GM20431 (cell line): Measurements from ENCODE around the gene TMEM35B.
"Not testable (repeated sequence)": the region's sequence is repeated elsewhere in the genome, so short reads cannot be mapped to it uniquely, and the experiment has no call there.

Experiments used
- in situ Hi-C: fragments of 300-500 bp; cut with MseI, MboI; formaldehyde crosslinking; loops from one replicate; pipeline ENCODE4 v1.15.0; 2020; ENCODE audit warnings: low sequenced_read_pairs; ENCODE audit not compliant: unreplicated experiment

The TMEM35B gene

GRCh38 chr1:34984793-34985608, at the start of gene TMEM35B:
Gene TMEM35B (minus strand): TSS chr1:34985347. CDS start chr1:34985305, 42 bp downstream.
- in situ Hi-C loops, result no loop called here

DNA sequence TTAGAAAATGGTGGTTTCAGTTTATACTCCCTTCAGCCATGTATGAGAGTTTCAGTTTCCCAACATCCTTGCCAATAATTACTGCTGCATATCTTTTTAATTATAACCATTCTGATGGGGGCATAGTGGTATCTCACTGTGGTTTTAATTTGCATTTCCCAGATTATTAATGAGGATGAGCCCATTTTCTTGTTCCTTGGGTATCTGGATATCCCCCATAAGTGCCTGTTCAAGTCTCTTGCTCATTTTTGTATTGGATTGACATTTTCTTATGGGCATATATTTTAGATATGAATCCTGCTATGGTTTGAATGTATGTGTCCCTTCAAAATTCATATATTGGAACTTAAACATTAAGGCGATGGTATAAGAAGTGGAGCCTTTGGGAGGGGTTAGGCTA, 48.2 kb upstream of the TMEM35B start:
- in situ Hi-C loops, result no loop called here

GRCh38 chr1:35032384-35032739, 47.2 kb upstream of the TMEM35B start:
- in situ Hi-C loops, result no loop called here

DNA sequence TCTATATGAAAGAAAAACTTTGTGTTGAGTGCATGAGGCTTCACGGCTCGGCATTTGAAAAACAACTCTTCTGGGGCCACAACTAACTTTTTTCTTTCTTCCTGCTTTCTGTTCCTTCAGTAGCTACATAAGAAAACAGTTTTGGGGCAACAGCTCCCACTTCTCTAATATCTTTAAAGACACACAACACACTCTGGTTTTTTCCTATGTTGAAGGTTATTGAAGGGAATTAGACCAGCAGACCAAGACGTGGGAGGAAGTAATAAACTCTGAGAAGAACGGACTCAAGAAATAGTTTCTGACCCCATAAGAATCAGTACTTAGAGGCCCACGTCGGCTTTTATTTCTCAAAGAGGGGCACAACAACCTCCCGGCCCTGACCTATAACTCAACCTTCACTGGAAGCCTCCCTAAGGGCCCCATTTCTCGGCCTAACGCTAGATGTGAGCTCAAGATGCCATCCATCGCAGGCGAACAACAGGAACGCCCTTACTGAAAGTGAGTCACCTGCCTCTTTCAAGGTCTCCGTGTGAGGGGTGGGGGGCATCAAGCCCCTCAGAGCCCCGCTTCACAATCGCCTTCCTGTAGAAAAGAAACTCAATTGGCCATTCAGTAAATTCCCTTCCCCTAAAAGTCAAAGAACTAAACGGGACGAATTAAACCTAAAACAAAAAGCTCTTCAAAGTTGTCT, 45.8 kb upstream of the TMEM35B start:
- in situ Hi-C loops, result no loop called here

DNA sequence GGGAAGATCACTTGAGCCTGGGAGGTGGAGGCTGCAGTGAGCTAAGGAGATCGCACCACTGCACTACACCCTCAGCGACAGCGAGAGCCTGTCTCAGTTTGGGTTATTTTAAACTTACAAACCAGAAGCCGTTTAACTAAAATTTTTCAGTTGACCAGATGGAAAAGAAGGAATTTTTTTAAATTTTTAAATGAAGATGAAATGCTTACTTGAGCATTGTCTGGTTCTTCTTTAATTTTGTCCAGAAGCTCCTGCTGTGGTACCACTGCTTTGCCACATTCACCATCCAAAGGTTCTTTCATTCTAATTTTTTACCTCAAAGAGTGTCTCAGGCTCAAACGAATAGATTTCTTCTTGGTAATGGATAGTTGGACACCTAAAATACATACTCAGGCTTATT, 45.2 kb upstream of the TMEM35B start:
- in situ Hi-C loops, result no loop called here

GRCh38 chr1:35029761-35030160, 44.6 kb upstream of the TMEM35B start:
- in situ Hi-C loops, result no loop called here

DNA sequence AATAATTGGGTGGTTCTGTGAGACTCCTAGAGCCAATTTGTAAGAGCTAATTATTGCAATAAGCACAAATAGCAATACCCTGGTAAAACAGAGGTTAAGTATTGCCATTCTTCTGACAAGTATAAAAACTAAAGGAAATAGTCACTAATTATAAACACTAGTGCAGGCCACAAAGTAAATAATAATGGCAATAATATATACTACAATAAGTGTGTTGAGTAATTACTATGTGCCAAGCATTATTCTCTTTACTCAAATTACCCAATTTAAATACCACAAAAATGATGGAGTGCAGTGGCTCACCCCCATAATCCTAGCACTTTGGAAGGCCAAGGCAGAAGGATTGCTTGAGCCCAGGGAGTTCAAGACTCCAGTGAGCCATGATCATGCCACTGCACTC, 31.3 kb upstream of the TMEM35B start:
- in situ Hi-C loops, result no loop called here

DNA sequence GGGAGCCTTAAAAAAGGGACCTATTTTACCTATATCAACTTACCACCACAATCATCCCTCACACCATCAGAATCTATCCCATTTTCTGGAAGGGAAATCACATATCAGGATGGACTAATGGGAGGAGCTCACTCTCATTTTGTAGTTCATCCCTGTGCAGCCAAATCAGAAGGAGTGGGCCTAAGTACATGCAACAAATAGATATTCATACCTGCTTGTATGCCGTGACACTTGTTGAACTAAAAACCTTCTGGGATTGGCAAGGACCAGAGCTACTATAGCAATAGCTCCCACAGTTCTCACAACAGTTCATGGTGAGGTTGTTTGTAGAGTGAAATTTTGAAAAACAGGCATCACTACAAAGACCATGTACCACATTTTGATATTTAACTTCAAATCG, 29.3 kb upstream of the TMEM35B start:
- in situ Hi-C loops, result no loop called here

GRCh38 chr1:35005711-35006110, 20.6 kb upstream of the TMEM35B start:
- in situ Hi-C loops, result no loop called here

DNA sequence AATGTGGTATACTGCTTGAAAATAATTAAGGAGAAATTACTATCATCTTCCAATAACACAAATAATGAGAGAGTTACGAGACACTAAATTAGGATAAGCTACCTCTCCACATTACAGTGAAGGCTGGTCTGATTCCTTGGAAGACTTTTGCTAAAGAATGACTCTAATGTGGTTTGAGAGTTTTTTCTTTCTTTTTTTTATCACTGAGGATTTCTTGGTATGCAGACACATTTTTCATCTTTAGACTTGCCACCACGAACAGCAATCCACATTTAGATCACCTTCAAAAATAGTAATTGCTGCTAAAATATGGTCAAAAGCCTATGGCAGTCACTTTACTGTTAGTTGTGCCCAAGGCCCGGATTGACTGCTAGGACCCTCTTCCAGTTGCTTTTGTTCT, 16.6 kb upstream of the TMEM35B start:
- in situ Hi-C loops, result no loop called here

DNA sequence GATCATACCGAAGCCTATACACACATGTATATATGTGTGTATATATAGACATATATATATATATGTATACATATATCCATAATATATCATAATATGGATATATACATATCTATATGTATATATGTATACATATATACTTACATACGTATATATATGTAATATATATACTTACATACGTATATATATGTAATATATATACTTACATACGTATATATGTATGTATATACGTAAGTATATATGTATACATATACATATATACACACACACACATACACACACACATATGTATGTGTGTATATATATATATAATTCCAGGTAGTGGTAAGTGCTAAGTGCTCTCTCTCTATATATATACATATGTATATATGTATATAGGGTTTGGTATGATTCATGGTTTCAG, 9.7 kb upstream of the TMEM35B start:
- in situ Hi-C loops, result no loop called here

DNA sequence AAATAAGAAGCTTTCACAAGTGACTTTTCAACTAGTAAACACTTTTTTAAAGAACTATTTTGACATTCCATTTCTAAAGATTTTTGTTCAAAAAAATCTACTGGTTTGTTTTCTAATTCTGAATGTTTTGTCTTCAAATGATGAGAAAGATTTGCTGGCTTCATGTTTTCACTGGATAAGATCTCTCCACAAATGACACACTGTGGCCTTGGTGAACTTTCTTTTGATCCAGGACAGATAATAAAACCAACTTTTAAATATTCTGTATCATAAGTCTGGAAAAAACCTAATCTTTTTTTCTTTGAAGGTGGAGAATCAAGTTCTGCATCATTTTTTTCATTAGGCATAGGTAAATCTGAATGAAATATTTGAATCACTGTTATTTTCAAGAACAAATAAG, 3.4 kb upstream of the TMEM35B start:
- in situ Hi-C loops, result no loop called here

GRCh38 chr1:34988147-34988546, 3.0 kb upstream of the TMEM35B start:
- in situ Hi-C loops, result no loop called here

GRCh38 chr1:34987018-34987417, 1.9 kb upstream of the TMEM35B start:
- in situ Hi-C loops, result no loop called here

- in situ Hi-C loops, result not testable (repeated sequence)
Measured at GRCh38 chr1:34985609-34985904, 410 bp upstream of the TMEM35B start.

DNA sequence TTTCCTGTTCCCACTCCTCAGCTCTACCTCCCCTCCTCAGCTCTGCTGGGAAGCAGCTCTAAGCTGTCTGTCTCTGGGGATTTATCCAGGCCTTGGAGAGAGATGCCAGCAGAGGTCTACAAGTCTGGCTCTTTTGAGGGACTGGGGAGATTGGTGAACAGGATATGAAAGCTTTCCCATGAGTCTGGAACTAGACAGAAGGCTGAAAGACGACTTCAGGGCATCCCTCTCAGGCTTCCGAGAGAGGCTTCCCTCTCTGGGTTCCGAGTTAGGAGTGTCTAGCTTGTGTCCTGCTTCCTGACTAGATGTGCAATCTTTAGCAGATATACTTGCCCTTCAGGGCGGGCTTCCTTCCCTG, 733 bp downstream of the TMEM35B start:
- in situ Hi-C loops, result no loop called here

GRCh38 chr1:34983700-34984355, 1.3 kb downstream of the TMEM35B start:
- in situ Hi-C loops, result no loop called here

GRCh38 chr1:34982820-34983376, 2.2 kb downstream of the TMEM35B start:
- in situ Hi-C loops, result no loop called here

GRCh38 chr1:34980715-34981114, 4.4 kb downstream of the TMEM35B start:
- in situ Hi-C loops, result no loop called here

DNA sequence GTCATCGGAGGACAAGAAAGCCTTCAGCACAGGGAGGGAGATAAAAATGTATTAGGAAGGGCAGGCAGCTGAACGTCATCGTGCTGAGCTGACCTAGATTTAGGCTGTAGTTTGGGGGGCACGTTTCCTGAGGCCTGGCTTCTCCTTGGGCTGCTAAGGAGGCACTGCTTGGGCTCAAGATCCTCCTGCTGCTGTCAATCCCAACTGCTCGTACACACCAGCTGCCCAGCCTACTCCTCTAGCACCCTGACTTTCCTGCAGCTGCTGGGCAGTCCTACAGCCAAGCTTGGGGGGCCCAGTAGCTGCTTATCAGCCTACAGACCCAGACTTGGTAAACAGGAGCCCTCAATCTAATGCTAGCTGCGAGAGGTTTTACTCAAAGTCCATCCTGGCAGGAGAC, 6.2 kb downstream of the TMEM35B start:
- in situ Hi-C loops, result no loop called here

DNA sequence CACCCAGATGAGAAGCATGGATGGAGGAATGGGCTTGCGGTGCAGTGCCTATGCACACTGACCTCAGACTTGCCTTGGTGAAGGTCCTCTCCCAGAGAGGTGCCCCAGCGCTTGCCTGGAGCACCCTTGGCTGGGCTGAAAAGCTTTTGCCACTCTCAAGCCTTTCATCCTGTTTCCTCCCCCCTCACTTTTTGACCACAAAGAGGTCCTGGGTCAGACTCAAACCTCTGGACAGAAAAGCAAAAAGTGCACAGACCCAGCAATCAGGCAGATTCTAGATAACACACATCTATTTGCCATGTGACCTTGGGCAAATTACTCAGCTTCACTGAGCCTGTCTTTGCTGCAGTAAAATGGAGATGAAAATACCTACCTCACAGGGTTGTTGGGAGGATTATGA, 7.3 kb downstream of the TMEM35B start:
- in situ Hi-C loops, result no loop called here

DNA sequence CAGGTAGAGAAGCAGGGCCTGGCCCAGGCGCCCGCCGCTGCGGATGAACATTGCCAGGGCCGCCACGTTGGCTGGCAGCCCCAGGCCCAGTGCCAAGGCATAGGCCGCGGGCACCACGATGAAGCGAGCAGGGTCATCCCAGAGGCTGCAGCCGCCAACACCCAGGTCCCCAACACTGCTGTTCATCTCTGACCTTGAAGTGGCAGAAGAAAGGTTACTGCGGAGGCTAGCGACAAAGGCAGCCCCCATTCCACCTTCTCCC, 8.0 kb downstream of the TMEM35B start:
- in situ Hi-C loops, result no loop called here
